RPMI7951 (cell line): ENCODE results near the gene LRP1B. TPM values are rescaled to one million over a fixed set of nuclear protein-coding genes. Genes with fewer than 3 reads are reported as not detected.
"Not testable (repeated sequence)": the region's sequence is repeated elsewhere in the genome, so short reads cannot be mapped to it uniquely, and the experiment has no call there.

Source experiments
- DNase-seq: peaks from one replicate; pipeline ENCODE4 v3.0.0-alpha.2; 2012; ENCODE audit warnings: low read depth
- total RNA-seq: library from RNA; depleted of rRNA; stranded (reverse); fragments of >200 nt; shearing (Covaris generic); gene quantifications from 2 replicates; pipeline ENCODE4 v1.2.3, GENCODE V29; 2014

LRP1B gene
- total RNA-seq, 1 experiment from 2014 or later: not detected

- DNase-seq: no peak
Observed at GRCh38 chr2:142104134-142104758, 26.6 kb downstream of the LRP1B start.

DNA sequence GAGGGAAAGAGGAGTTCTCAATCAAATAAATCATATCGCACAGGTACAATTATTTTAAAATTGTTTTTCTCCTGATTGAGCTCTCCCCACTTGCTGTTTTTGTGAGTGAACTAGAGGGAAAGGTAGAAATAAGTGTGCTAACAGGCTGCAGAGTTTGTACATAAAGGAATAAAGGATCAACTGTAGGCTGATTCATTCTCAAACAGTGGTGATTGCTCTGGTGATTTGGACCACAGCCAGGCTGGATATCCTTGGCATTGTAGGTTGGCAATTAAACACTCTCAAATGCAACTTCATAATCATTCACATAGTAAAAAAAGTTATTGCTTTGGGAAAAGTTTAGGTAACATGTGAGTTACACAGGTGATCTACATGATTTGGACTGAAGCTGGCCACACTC lies 29.8 kb downstream of the LRP1B start:
- no peak for DNase-seq

GRCh38 chr2:142100139-142100873 lies 30.5 kb downstream of the LRP1B start:
- DNase-seq: no peak

DNA sequence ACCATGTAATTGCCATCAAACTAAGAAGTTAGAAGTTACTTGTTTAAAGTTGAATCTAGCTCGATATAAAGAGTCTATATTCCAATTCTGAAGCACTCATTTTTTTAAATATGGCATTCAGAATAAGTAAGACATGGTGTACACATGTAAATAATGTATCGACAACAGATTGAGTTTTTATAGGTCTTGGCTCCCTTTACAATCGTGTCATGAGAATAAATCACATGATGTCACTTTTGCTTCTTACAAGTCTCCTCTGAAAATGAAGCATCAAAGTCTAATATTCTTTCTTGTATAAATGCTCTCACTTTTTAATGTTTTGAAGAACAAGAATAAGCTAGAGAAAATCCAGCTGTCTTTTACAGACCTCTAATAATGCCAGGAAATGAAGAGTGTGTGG lies 33.1 kb downstream of the LRP1B start:
- DNase-seq: no peak

- no peak for DNase-seq
Observed at GRCh38 chr2:142095647-142096046, 35.2 kb downstream of the LRP1B start.

GRCh38 chr2:142094233-142094632 lies 36.6 kb downstream of the LRP1B start:
- no peak for DNase-seq

- no peak for DNase-seq
Observed at GRCh38 chr2:142088058-142088568, 42.7 kb downstream of the LRP1B start.

DNA sequence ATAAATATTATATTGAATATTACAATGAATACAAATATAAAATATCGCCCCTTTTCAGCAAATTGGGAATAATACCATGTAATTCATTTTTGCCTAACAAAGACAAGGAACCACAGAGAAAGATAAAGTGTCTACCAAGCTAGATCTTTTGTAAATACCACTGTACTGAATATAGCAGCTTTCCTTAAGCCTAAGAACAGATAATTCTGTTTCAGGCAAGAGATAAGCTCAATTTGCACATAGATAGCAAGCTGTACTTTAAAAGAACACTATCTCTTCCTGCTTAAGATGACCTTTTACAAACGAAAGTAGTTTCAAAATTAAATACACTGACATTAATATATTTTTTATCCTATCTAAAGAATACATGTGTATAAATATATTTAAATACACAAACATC lies 43.2 kb downstream of the LRP1B start:
- DNase-seq: not testable (repeated sequence)

DNA sequence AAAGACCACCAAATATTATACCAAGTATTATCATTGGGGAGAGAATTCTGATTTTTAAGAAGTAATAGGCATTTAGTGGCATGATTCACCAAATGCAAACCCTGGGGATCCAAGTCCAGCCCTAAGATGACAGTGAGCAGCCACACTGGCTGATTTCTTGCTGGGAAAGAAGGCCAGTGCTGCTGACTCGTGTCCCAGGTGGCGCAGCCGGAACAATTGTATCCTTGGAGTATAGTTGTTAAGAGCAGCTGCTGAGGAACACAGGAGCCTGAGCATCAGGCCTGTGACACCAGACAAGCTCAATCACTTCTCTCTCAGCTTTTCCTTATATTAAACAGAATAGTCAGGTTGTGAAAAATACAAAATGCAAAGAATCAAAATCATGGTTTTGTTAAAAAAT lies 48.4 kb downstream of the LRP1B start:
- no peak for DNase-seq

- DNase-seq: no peak
Observed at GRCh38 chr2:142076317-142076716, 54.5 kb downstream of the LRP1B start.

- no peak for DNase-seq
Observed at GRCh38 chr2:142075826-142076225, 55.0 kb downstream of the LRP1B start.

DNA sequence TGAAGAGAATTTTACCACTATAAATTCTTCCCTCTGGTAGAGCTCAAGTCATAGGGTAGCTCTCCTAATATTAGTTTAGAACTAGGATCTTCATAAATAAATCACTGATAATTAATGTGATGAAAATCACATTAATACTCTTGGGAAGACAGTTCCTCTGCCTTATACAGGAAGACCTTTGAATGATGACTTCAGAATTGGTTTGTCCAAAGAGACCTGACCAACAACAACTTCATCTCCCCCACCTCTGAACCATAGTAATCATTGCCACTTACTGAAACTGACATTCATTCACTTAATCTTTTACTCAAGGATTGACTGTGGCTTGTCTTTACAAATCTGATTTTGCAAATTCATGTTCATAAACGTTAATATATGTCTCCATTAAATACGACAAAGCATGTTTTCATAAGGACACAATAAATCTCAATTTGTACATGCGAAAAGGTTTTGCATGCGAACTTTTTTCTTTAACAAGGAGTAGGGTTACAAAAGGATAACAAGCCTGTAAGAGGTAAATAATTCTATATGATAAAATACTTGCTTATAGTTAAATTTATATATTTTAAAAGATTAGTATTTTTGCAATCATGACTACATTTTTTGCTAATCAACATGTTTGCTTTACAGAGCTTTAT lies 61.4 kb downstream of the LRP1B start:
- no peak for DNase-seq

DNA sequence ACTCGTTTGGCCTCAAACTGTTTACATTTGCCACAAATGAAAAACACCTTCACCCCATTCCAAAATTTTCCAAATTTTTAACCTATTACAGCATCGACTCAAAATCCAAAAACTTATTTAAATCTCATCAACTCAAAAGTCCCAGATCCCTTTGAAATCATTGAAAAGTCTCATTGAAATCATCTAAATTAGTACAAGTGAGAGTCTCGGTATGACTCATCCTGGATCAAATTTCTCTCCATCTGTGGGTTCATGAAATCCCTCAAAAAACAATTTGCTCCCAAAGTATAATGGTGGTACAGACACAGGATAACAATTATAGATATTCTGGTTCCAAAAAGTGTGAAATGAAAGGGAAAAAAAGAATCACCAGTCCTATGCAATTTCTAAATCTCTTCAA lies 65.1 kb downstream of the LRP1B start:
- DNase-seq: peak; percentile 5

GRCh38 chr2:142065156-142065555 lies 65.7 kb downstream of the LRP1B start:
- DNase-seq: no peak

DNA sequence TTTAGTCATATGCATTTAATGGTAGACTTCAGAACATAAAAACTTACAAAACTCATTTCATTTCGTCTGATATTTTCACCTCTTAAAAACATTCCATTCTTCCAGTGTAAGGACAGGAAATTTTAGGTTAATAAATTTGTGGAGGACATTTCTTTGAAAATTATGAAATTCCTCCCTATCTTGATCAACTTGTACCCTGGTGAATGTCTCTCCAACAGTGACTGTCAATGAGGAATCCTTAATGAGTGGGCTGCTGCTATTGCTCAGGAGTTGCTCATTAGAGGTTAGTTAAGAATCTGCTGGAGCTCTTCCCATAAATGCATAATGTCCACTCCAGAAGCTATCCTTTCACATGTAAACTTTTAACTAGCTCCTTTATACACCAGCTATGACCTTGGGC lies 69.1 kb downstream of the LRP1B start:
- no peak for DNase-seq

- DNase-seq: no peak
Observed at GRCh38 chr2:142058149-142058548, 72.7 kb downstream of the LRP1B start.

GRCh38 chr2:142056784-142057183 lies 74.0 kb downstream of the LRP1B start:
- DNase-seq: no peak

DNA sequence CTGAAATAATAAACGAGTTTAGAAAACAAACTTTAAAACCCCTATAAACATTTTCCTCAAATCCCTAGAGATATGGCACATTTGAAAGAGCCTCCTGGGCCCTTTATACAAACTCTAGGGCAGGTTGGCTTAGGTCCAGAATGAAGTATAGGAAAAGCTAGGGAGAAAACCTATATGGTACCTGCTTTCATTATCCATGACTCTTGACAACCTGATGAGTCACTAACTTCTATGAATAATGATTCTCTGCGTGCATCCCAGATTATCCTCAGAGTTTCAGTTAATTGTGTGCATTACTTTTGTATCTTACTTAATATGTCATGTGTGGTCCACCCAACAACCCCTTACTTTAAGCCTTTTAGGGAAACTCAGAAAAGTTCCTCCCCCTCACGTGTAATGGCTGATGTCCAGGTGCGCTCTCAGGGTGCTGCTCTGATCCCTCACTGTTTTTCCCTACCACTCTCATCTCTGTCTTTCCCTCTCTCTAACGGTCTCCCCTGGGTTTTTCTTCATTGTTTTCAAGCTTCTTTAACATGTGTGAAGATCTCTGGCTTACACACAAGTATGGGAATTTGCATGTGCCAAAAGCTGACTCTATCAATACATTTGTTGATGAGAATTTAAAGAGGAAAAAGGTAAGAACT lies 78.5 kb downstream of the LRP1B start:
- DNase-seq: no peak

- DNase-seq: no peak
Observed at GRCh38 chr2:142048581-142048980, 82.2 kb downstream of the LRP1B start.

DNA sequence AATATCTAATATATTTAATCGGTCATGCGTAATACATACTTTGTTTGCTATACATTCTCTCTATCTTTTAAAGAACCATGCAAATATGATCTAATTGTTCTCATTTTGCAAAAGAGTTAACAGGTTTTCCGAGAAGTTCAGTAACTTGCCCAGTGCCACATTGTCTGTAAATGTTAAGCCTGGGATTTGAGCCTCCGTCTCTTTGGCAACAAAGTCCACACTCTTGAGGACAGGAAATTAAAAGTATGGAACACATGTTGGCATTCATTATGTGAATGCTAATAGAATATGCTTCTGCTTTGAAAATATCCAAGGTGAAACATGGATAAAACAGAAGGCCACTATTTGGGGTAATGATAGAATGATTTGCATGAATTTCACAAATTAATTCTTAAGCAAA lies 85.2 kb downstream of the LRP1B start:
- no peak for DNase-seq

GRCh38 chr2:142044197-142044596 lies 86.6 kb downstream of the LRP1B start:
- DNase-seq: no peak

- no peak for DNase-seq
Observed at GRCh38 chr2:142042536-142043199, 88.1 kb downstream of the LRP1B start.
